Hepatocyte (in vitro differentiated cells): Measurements from ENCODE around the gene CD99L2. TPM values are rescaled to one million over a fixed set of nuclear protein-coding genes. Genes with fewer than 3 reads are reported as not detected.

Experiments used
- DNase-seq: peaks from one replicate; pipeline ENCODE4 v3.0.0-alpha.2; 2016; ENCODE audit warnings: low spot score
- H2AFZ ChIP-seq: fragments of 200-600 bp; sonication (generic); 2 replicates; pipeline ENCODE4 v1.6.0; 2016; ENCODE audit warnings: antibody characterized with exemption, mild to moderate bottlenecking
- H3K27ac ChIP-seq: fragments of 200-600 bp; sonication (generic); 2 replicates; pipeline ENCODE4 v1.5.1; 2016; ENCODE audit warnings: mild to moderate bottlenecking
- H3K27me3 ChIP-seq: fragments of 200-600 bp; sonication (generic); 2 replicates; pipeline ENCODE4 v1.6.1; 2016
- H3K36me3 ChIP-seq: fragments of 200-600 bp; sonication (generic); replicated peaks from 2 replicates; pipeline ENCODE4 v1.5.1; 2016; ENCODE audit warnings: low read depth; ENCODE audit not compliant: insufficient read depth
- H3K4me1 ChIP-seq: fragments of 200-600 bp; sonication (generic); 2 replicates; pipeline ENCODE4 v1.5.1; 2016; ENCODE audit warnings: mild to moderate bottlenecking, moderate library complexity; ENCODE audit not compliant: insufficient read depth
- H3K4me2 ChIP-seq: fragments of 200-600 bp; sonication (generic); 2 replicates; pipeline ENCODE4 v1.6.0; 2016
- H3K4me3 ChIP-seq: fragments of 200-600 bp; sonication (generic); 2 replicates; pipeline ENCODE4 v1.5.1; 2016; ENCODE audit warnings: mild to moderate bottlenecking
- H3K79me2 ChIP-seq: fragments of 200-600 bp; sonication (generic); 2 replicates; pipeline ENCODE4 v1.6.0; 2017; ENCODE audit warnings: mild to moderate bottlenecking
- H3K9me2 ChIP-seq: fragments of 200-600 bp; sonication (generic); replicated peaks from 2 replicates; pipeline ENCODE4 v1.6.0; 2017; ENCODE audit warnings: mild to moderate bottlenecking; ENCODE audit not compliant: insufficient read depth
- H3K9me3 ChIP-seq: fragments of 200-600 bp; sonication (generic); 2 replicates; pipeline ENCODE4 v1.5.1; 2016; ENCODE audit warnings: low read depth, mild to moderate bottlenecking
- H4K20me1 ChIP-seq: fragments of 200-600 bp; sonication (generic); 2 replicates; pipeline ENCODE4 v1.6.0; 2016; ENCODE audit warnings: mild to moderate bottlenecking; ENCODE audit not compliant: insufficient read depth, poor library complexity, severe bottlenecking
- CTCF ChIP-seq: fragments of 200-600 bp; sonication (generic); IDR thresholded peaks from 2 replicates; pipeline ENCODE4 v1.5.1; 2016; ENCODE audit warnings: antibody characterized with exemption, mild to moderate bottlenecking; ENCODE audit not compliant: poor library complexity
- EZH2 ChIP-seq: fragments of 200-600 bp; sonication (generic); IDR thresholded peaks from 2 replicates; pipeline ENCODE4 v1.6.1; 2016; ENCODE audit warnings: antibody characterized with exemption, mild to moderate bottlenecking, borderline replicate concordance
- EZH2phosphoT487 ChIP-seq: fragments of 200-600 bp; sonication (generic); IDR thresholded peaks from one replicate; pipeline ENCODE4 v1.6.1; 2018; ENCODE audit warnings: antibody characterized with exemption, mild to moderate bottlenecking, low read depth, moderate library complexity; ENCODE audit not compliant: unreplicated experiment, severe bottlenecking
- WGBS: methylation state at CpG from one replicate; pipeline ENCODE4 v1.1.6; 2016; ENCODE audit warnings: low lambda C conversion rate; ENCODE audit errors: missing lambda C conversion rate; 5-methylcytosine and 5-hydroxymethylcytosine counted together
- polyA plus RNA-seq: library from polyadenylated mRNA; unstranded; fragments of >200 nt; fragmentation: Nextera tagmentation; extraction: Ambion mirVana; gene quantifications from 2 replicates; pipeline ENCODE4 v1.2.1, GENCODE V29; 2016
- total RNA-seq: library from RNA; depleted of rRNA; stranded (reverse); fragments of >200 nt; gene quantifications from 2 replicates; pipeline ENCODE4 v1.2.3, GENCODE V29; 2014

Gene CD99L2
- total and polyA plus RNA-seq, 2 experiments from 2014 or later = 32.0 to 35.1 TPM

- peak; percentile 83 for DNase-seq
- H2AFZ ChIP-seq = no peak overlapping the region
- H3K27ac ChIP-seq = no peak overlapping the region
- H3K4me3 ChIP-seq = no peak overlapping the region
- no peaks in the 10 kb centered on the region for H3K9me3 ChIP-seq
- no peaks in the 10 kb centered on the region for H3K9me2 ChIP-seq
- H3K27me3 ChIP-seq = no peaks in the 10 kb centered on the region
- H3K36me3 ChIP-seq = no peaks in the 10 kb centered on the region
- no peaks in the 10 kb centered on the region for H3K79me2 ChIP-seq
- H3K4me2 ChIP-seq = no peak overlapping the region
- H3K4me1 ChIP-seq = no peaks in the 10 kb centered on the region
- H4K20me1 ChIP-seq = no peaks in the 10 kb centered on the region
- WGBS = 56% methylated on average over 24 of the region's 26 CpGs
- TF ChIP-seq EZH2 = no peak
- TF ChIP-seq EZH2phosphoT487 = no peak
- peak; percentile 74 for TF ChIP-seq CTCF
Observed at GRCh38 chrX:150772150-150772970, 126.1 kb downstream of the CD99L2 start.

- H4K20me1 ChIP-seq = no peaks in the 10 kb centered on the region
- H3K4me2 ChIP-seq = no peak overlapping the region
- TF ChIP-seq EZH2phosphoT487 (no peak), EZH2 (no peak), CTCF (no peak)
- no peak for DNase-seq
- H3K36me3 ChIP-seq = no peaks in the 10 kb centered on the region
- no peak overlapping the region for H2AFZ ChIP-seq
- WGBS = 93% methylated on average over 16 of the region's 16 CpGs
- H3K27me3 ChIP-seq = no peaks in the 10 kb centered on the region
- no peaks in the 10 kb centered on the region for H3K4me1 ChIP-seq
- no peak overlapping the region for H3K27ac ChIP-seq
- H3K79me2 ChIP-seq = no peaks in the 10 kb centered on the region
- no peaks in the 10 kb centered on the region for H3K9me3 ChIP-seq
- no peak overlapping the region for H3K4me3 ChIP-seq
- no peaks in the 10 kb centered on the region for H3K9me2 ChIP-seq
Observed at GRCh38 chrX:150771116-150771515, 127.4 kb downstream of the CD99L2 start.

GRCh38 chrX:150770623-150771022 lies 127.8 kb downstream of the CD99L2 start:
- no peak for DNase-seq
- Histone ChIP-seq H2AFZ (no peak overlapping the region), H3K27me3 (no peaks in the 10 kb centered on the region), H3K79me2 (no peaks in the 10 kb centered on the region), H3K4me3 (no peak overlapping the region), H4K20me1 (no peaks in the 10 kb centered on the region), H3K9me2 (no peaks in the 10 kb centered on the region), H3K36me3 (no peaks in the 10 kb centered on the region), H3K4me1 (no peaks in the 10 kb centered on the region), H3K27ac (no peak overlapping the region), H3K4me2 (no peak overlapping the region), H3K9me3 (no peaks in the 10 kb centered on the region)
- TF ChIP-seq EZH2 (no peak), EZH2phosphoT487 (no peak), CTCF (no peak)
- WGBS = 90% methylated on average over 16 of the region's 17 CpGs
